K562 (cell line): Measurements from ENCODE around the gene RNF212B. TPM values are rescaled to one million over a fixed set of nuclear protein-coding genes. Genes with fewer than 3 reads are reported as not detected.

Experiments
- ADNP ChIP-seq: fragments of 200-800 bp; sonication (Bioruptor generic); IDR thresholded peaks from 2 replicates; pipeline ENCODE4 v1.6.1; 2016; ENCODE audit warnings: missing genetic modification characterization, missing compliant biosample characterization
- ARHGAP35 ChIP-seq: fragments of 450-650 bp; IDR thresholded peaks from 2 replicates; pipeline ENCODE4 v1.6.1; 2018; ENCODE audit not compliant: partially characterized antibody
- CBFB ChIP-seq: sonication (generic); formaldehyde crosslinking; IDR thresholded peaks from 2 replicates; pipeline ENCODE4 v1.4.0; 2020; ENCODE audit warnings: mild to moderate bottlenecking, missing genetic modification reagents
- CREBBP ChIP-seq: IDR thresholded peaks from one replicate; pipeline ENCODE4 v1.6.1; 2012; ENCODE audit warnings: low read depth, mild to moderate bottlenecking, control low read depth, inconsistent platforms, low read length
- ETV6 ChIP-seq, 3 experiments: fragments of 150-350 bp in 1 of 3; sonication (generic) in 1 of 3; formaldehyde crosslinking in 1 of 3; IDR thresholded peaks; 2 replicates each; pipeline versions ENCODE4 v1.6.1 to v1.8.0; 2014 to 2022; ENCODE audit warnings: borderline replicate concordance in 2 of 3, low read depth in 2 of 3, antibody characterized with exemption in 1 of 3, low read length in 1 of 3, mild to moderate bottlenecking in 1 of 3, missing genetic modification reagents in 1 of 3
- FOSL1 ChIP-seq: fragments of 200-800 bp; sonication (Bioruptor generic); conservative IDR thresholded peaks from 2 replicates; pipeline ENCODE4 v1.6.1; 2016; ENCODE audit warnings: missing genetic modification characterization, missing compliant biosample characterization
- HNRNPK ChIP-seq: fragments of 200-400 bp; formaldehyde crosslinking; IDR thresholded peaks from one replicate; pipeline ENCODE4 v1.6.1; 2018; ENCODE audit warnings: mild to moderate bottlenecking, low read depth, low read length; ENCODE audit not compliant: poor library complexity, severe bottlenecking
- KLF16 ChIP-seq: IDR thresholded peaks from 2 replicates; pipeline ENCODE4 v1.6.1; 2016; ENCODE audit warnings: antibody characterized with exemption
- MAFG ChIP-seq: fragments of 450-650 bp; conservative IDR thresholded peaks from 2 replicates; pipeline ENCODE4 v1.6.1; 2016; ENCODE audit warnings: missing genetic modification characterization, missing compliant biosample characterization
- PHF21A ChIP-seq: fragments of 450-650 bp; IDR thresholded peaks from 2 replicates; pipeline ENCODE4 v1.6.1; 2017; ENCODE audit warnings: low read depth, borderline replicate concordance
- RAD21 ChIP-seq, 2 experiments: fragments of 250-450 bp in 1 of 2; fragments of 450-650 bp in 1 of 2; sonication (Bioruptor Pico) in 1 of 2; formaldehyde crosslinking in 1 of 2; IDR thresholded peaks in 1 of 2; conservative IDR thresholded peaks in 1 of 2; 2 replicates each; pipeline versions ENCODE4 v1.4.0 to v1.8.0; 2020 to 2022; ENCODE audit warnings: mild to moderate bottlenecking in 2 of 2, moderate library complexity in 1 of 2
- RHOXF2B ChIP-seq: fragments of 250-450 bp; sonication (Bioruptor Pico); conservative IDR thresholded peaks from 2 replicates; pipeline ENCODE4 v1.5.1; 2021
- SAP30 ChIP-seq: fragments of 200-600 bp; sonication (generic); IDR thresholded peaks from 2 replicates; pipeline ENCODE4 v1.6.1; 2012; ENCODE audit warnings: borderline replicate concordance, low read depth, mild to moderate bottlenecking, moderate library complexity, low read length, control low read depth, inconsistent platforms; ENCODE audit not compliant: insufficient read depth, poor library complexity, severe bottlenecking
- TAF1 ChIP-seq: IDR thresholded peaks from 2 replicates; pipeline ENCODE4 v1.6.1; 2011; ENCODE audit warnings: mild to moderate bottlenecking, low read length, moderate library complexity; ENCODE audit not compliant: insufficient read depth, control insufficient read depth, severe bottlenecking; ENCODE audit errors: extremely low read depth
- ZNF143 ChIP-seq: sonication (generic); formaldehyde crosslinking; IDR thresholded peaks from 2 replicates; pipeline ENCODE4 v1.9.0; 2022; ENCODE audit warnings: mild to moderate bottlenecking, missing genetic modification reagents
- ZNF146 ChIP-seq: IDR thresholded peaks from one replicate; pipeline ENCODE4 v1.6.1; 2018; ENCODE audit warnings: missing compliant biosample characterization; ENCODE audit not compliant: unreplicated experiment
- ZNF274 ChIP-seq: IDR thresholded peaks from 2 replicates; pipeline ENCODE4 v1.6.1; 2011; ENCODE audit warnings: low read depth, mild to moderate bottlenecking, low read length, moderate library complexity, borderline replicate concordance
- ZNF695 ChIP-seq: fragments of 450-650 bp; formaldehyde crosslinking; IDR thresholded peaks from 2 replicates; pipeline ENCODE4 v1.4.0; 2020; ENCODE audit warnings: mild to moderate bottlenecking, moderate library complexity
- ZZZ3 ChIP-seq: fragments of 450-650 bp; IDR thresholded peaks from 2 replicates; pipeline ENCODE4 v1.6.1; 2016; ENCODE audit warnings: antibody characterized with exemption, mild to moderate bottlenecking, moderate library complexity
- polyA plus RNA-seq, 8 experiments: library from polyadenylated mRNA; depleted of rRNA in 4 of 8; stranded (reverse) in 5 of 8; unstranded in 3 of 8; fragments of >200 nt; fragmentation: Nextera tagmentation in 2 of 8; fragmentation: Illumina TruSeq in 1 of 8; extraction: Ambion mirVana in 2 of 8; extraction: Trizol in 1 of 8; gene quantifications; 2 replicates each; pipeline versions ENCODE4 v1.2.1 to v1.2.3, GENCODE V29; 2011 to 2014; ENCODE audit warnings: inconsistent platforms in 1 of 8, missing spikeins in 1 of 8
- total RNA-seq, 7 experiments: library from RNA; depleted of rRNA in 6 of 7; stranded (reverse); fragments of >200 nt in 6 of 7; fragmentation: Illumina TruSeq in 2 of 7; extraction: Trizol in 2 of 7; gene quantifications; 2 replicates each; pipeline versions ENCODE4 v1.2.1 to v1.2.3, GENCODE V29; 2011 to 2021; ENCODE audit warnings: low replicate concordance in 1 of 7
- TF ChIP-seq, protein P1 (sequence below): IDR thresholded peaks from 2 replicates; pipeline ENCODE4 v1.6.1; 2011; ENCODE audit warnings: borderline replicate concordance, low read depth, mild to moderate bottlenecking, moderate library complexity, low read length; ENCODE audit not compliant: insufficient read depth, poor library complexity, severe bottlenecking
- TF ChIP-seq, protein P2 (sequence below): fragments of 450-650 bp; IDR thresholded peaks from 2 replicates; pipeline ENCODE4 v1.6.1; 2016; ENCODE audit warnings: low read depth, mild to moderate bottlenecking, moderate library complexity
- TF ChIP-seq, protein P3 (sequence below), 2 experiments: fragments of 450-650 bp in 1 of 2; sonication (generic) in 1 of 2; formaldehyde crosslinking; conservative IDR thresholded peaks; 2 replicates each; pipeline versions ENCODE4 v1.4.0 to v1.8.1; 2020 to 2022; ENCODE audit warnings: mild to moderate bottlenecking in 1 of 2, missing genetic modification reagents in 1 of 2
- TF ChIP-seq, protein P4 (sequence below): sonication (generic); formaldehyde crosslinking; IDR thresholded peaks from 2 replicates; pipeline ENCODE4 v1.8.0; 2022; ENCODE audit warnings: mild to moderate bottlenecking, missing genetic modification reagents

RNF212B gene
- total and polyA plus RNA-seq, 9 of the 15 experiments (the other 6 are each of a cell fraction or from before 2014, with no cell fraction given) = 0.15 to 0.43 (median 0.27) TPM; not detected in 3

DNA sequence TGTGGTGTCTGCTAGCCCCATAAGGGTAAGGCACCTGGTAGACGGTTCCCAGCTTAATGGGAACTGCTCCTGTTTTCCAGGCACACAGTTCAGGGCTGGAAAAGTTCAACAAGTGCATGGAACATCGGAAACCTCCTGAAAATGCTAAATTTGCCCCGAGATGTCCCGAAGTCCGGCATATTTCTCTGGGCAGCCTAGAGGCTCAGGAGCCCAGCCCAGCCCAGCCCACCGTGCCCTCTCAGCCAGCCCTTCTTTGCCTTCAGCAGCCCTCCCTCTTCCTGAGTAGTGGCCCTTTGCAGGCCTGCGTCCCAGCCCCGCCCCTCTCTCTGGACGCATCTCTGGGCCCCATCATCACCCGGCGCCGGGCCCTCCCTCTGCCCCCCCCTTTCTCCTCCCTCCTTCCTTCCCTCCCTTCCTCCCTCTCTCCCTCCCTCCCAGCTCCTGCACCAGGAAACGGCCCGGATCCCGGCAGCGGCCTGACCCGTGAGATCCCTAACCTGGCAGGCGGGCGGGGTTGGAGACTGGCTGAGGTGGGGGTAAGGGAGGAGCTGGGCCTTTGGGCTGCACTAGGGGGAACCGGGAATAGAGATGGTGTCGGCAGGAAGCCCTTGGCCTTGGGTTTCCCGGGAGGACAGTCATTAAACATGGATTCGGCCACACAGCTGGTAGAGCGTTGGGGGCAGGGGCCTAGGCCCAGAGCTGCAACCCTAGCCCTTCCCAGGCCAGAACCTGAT is 68.8 kb downstream of the RNF212B start, which contains the start of gene BCL2L2 (continued):
- no peak for TF ChIP-seq ZNF274
- no peak for TF ChIP-seq KLF16
- TF ChIP-seq, protein P1, sequence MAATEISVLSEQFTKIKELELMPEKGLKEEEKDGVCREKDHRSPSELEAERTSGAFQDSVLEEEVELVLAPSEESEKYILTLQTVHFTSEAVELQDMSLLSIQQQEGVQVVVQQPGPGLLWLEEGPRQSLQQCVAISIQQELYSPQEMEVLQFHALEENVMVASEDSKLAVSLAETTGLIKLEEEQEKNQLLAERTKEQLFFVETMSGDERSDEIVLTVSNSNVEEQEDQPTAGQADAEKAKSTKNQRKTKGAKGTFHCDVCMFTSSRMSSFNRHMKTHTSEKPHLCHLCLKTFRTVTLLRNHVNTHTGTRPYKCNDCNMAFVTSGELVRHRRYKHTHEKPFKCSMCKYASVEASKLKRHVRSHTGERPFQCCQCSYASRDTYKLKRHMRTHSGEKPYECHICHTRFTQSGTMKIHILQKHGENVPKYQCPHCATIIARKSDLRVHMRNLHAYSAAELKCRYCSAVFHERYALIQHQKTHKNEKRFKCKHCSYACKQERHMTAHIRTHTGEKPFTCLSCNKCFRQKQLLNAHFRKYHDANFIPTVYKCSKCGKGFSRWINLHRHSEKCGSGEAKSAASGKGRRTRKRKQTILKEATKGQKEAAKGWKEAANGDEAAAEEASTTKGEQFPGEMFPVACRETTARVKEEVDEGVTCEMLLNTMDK = no peak
- TF ChIP-seq, protein P2, sequence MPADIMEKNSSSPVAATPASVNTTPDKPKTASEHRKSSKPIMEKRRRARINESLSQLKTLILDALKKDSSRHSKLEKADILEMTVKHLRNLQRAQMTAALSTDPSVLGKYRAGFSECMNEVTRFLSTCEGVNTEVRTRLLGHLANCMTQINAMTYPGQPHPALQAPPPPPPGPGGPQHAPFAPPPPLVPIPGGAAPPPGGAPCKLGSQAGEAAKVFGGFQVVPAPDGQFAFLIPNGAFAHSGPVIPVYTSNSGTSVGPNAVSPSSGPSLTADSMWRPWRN = no peak
- no peak for TF ChIP-seq ETV6 (IDR thresholded peaks at IDR 0.05; ENCODE audit: borderline replicate concordance in 1 of 2, low read depth in 2 of 2, low read length in 1 of 2)
- no peak for TF ChIP-seq ETV6 (CRISPR knock-in tag; IDR thresholded peaks at IDR 0.05; ENCODE audit: borderline replicate concordance)
- TF ChIP-seq ARHGAP35 = no peak
- no peak for TF ChIP-seq ADNP (tag)
- no peak for TF ChIP-seq CBFB (CRISPR knock-in tag)
- no peak for TF ChIP-seq CREBBP
- TF ChIP-seq PHF21A = peak; percentile 25; the same call in 1 of the 2 replicates
- TF ChIP-seq, protein P3, sequence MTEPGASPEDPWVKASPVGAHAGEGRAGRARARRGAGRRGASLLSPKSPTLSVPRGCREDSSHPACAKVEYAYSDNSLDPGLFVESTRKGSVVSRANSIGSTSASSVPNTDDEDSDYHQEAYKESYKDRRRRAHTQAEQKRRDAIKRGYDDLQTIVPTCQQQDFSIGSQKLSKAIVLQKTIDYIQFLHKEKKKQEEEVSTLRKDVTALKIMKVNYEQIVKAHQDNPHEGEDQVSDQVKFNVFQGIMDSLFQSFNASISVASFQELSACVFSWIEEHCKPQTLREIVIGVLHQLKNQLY (CRISPR knock-in tag; conservative IDR thresholded peaks at IDR 0.05) = no peak
- TF ChIP-seq ZNF143 (CRISPR knock-in tag) = no peak
- peak; percentile 71 for TF ChIP-seq TAF1
- TF ChIP-seq ZNF146 (CRISPR knock-in tag) = no peak
- TF ChIP-seq SAP30 = peak; percentile 28
- TF ChIP-seq FOSL1 (tag) = no peak
- no peak for TF ChIP-seq RHOXF2B (CRISPR knock-in tag)
- no peak for TF ChIP-seq HNRNPK
- TF ChIP-seq RAD21 (CRISPR knock-in tag; conservative IDR thresholded peaks at IDR 0.05 in 1 of 2, IDR thresholded peaks at IDR 0.05 in 1 of 2) = no peak
- TF ChIP-seq, protein P4, sequence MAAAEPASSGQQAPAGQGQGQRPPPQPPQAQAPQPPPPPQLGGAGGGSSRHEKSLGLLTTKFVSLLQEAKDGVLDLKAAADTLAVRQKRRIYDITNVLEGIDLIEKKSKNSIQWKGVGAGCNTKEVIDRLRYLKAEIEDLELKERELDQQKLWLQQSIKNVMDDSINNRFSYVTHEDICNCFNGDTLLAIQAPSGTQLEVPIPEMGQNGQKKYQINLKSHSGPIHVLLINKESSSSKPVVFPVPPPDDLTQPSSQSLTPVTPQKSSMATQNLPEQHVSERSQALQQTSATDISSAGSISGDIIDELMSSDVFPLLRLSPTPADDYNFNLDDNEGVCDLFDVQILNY = no peak
- no peak for TF ChIP-seq MAFG (tag)
- no peak for TF ChIP-seq ZZZ3
- TF ChIP-seq ZNF695 (CRISPR knock-in tag) = no peak
